HG02763 (cell line): Measurements from ENCODE around the gene SERINC2.
"Not testable (repeated sequence)": the region's sequence is repeated elsewhere in the genome, so short reads cannot be mapped to it uniquely, and the experiment has no call there.

Experiments used
- ATAC-seq: cut with Tn5 transposase; IDR thresholded peaks from one replicate; pipeline ENCODE4 v1.9.1; 2021; ENCODE audit warnings: mild to moderate bottlenecking, moderate library complexity; ENCODE audit not compliant: unreplicated experiment

Gene SERINC2

DNA sequence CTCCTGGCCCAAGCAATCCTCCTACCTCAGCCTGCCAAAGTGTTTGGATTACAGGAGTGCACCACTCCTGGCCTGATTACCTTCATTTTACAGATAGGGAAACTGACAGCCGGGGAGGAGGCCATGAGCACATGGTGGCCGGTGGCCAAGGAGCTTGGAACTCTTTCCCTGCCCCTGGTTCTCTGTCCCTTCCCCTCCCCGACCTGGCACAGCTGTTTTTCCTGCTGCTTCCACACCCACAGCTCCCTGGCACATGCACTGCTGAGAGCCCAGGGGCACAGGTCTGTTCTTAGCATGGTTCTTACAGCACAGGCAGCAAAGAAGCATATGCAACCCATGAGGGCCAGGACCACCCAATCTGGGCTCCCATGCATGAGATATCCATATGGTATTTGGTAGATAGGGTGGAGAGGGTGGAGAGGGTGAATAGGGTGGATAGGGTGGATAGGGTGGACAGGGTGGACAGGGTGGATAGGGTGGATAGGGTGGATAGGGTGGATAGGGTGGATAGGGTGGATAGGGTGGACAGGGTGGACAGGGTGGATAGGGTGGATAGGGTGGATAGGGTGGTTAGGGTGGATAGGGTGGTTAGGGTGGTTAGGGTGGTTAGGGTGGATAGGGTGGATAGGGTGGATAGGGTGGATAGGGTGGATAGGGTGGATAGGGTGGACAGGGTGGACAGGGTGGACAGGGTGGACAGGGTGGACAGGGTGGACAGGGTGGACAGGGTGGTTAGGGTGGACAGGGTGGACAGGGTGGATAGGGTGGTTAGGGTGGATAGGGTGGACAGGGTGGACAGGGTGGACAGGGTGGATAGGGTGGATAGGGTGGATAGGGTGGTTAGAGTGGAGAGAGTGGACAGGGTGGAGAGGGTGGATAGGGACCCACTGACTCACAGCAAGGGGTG is 18.6 kb downstream of the SERINC2 start:
- not testable (repeated sequence) for ATAC-seq

GRCh38 chr1:31432592-31433395 is 19.8 kb downstream of the SERINC2 start:
- no peak for ATAC-seq

- ATAC-seq = no peak
These were observed 20.4 kb downstream of the SERINC2 start for GRCh38 chr1:31433396-31433930.

GRCh38 chr1:31434101-31434871 is 21.3 kb downstream of the SERINC2 start:
- no peak for ATAC-seq

- no peak for ATAC-seq
These were observed 22.0 kb downstream of the SERINC2 start for GRCh38 chr1:31434979-31435378.

- no peak for ATAC-seq
These were observed 22.7 kb downstream of the SERINC2 start for GRCh38 chr1:31435471-31436409.

DNA sequence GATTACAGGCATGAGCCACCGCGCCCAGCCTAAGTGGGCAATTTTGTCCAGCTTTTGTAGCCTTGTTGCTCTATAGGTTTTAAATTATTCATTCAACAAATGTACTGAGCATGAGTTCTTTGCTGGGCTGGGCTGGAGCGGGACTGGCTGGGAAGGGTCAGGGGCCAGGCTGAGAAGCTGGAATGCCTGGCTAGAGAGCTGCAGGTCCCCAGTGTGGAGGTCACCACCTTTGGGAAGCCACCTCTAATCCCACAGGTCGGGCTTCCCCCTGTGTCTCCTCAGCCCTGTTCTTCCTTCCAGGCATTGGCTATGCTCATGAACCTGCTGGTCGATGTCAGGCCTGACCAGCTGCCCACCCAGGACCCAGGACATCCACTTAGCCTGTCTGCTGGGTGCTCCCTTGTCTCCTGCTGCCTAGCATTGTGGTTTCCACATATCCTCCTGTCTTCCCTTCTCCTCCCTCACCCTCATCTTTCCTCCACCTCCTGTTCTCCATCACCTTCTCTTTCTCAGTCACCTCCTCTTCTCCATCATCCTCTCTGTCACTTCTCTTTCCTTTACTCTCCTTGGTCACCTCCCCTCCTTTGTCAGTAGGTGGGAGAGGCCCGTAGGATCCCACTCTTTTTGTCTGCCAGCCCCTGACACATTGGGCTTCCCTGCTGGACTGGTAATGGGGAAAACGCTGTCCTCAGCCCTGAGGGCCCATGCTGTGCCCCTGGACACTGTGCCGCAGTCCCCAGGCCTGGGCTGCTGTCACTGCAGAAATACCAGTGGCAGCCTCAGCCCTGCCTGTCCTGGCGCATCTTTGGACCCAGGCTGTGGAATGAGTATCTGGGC is 23.8 kb downstream of the SERINC2 start:
- no peak for ATAC-seq

DNA sequence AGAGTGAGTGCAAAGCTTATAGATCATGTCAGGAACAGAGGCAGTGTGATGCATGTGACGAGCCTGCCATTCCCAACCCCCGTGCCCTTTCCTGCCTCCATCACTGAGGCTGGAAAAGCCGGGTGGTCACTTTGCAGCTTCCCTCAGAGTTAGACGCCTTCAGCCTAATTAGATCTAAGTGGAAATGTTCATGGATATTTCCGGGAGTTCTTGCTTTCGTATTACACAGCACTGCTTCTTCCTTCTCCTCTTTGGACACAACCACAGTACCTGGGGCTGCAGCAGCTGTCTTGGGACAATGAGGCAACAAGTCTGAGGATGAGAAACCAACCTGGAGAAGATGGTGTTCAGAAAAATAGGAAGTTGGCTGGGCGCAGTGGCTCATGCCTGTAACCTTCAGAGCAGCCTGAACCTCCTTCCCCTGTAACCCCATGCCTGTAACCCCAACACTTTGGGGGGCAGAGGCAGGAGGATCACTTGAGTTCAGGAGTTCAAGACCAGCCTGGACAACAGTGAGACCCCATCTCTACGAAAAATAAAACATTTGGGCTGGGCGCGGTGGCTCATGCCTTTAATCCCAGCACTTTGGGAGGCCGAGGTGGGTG is 24.5 kb downstream of the SERINC2 start:
- ATAC-seq = no peak

GRCh38 chr1:31439276-31439675 is 26.3 kb downstream of the SERINC2 start:
- no peak for ATAC-seq

DNA sequence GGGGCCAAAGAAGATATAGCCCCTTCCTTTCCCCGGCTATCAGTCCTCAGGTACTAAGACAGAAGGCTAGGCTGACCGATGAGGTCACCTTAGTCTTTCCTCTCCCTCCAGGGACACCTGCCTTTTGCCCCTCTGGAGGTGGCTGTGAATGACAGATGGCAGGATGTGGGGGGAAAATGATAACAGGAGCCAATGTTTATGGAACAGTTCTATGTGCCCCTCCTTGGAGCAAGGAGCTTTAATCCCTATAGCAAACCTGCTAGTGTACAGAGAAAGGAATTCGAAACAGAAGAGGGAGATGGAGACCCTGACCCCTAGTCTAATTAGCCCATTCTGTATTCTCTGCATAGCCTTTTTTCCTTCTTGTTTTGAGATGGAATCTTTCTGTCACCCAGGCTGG is 28.1 kb downstream of the SERINC2 start:
- ATAC-seq = no peak

DNA sequence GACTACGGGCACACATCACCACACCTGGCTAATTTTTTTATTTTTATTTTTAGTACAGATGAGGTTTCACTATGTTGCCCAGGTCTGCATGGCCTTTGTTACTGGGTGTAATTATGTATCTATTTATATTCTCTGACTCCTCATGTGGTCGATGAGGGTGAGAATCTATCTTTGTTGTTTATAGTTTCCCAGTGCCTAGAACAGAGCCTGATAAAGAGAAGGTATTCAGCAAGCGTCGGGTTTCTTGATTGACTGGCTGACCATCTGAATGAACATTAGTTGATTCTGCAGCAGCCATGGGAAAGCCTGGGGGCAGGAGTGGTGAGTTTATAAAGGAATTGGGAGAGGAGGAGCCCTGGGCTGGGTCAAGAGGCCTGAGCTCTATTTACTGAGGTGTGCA is 28.5 kb downstream of the SERINC2 start:
- no peak for ATAC-seq

DNA sequence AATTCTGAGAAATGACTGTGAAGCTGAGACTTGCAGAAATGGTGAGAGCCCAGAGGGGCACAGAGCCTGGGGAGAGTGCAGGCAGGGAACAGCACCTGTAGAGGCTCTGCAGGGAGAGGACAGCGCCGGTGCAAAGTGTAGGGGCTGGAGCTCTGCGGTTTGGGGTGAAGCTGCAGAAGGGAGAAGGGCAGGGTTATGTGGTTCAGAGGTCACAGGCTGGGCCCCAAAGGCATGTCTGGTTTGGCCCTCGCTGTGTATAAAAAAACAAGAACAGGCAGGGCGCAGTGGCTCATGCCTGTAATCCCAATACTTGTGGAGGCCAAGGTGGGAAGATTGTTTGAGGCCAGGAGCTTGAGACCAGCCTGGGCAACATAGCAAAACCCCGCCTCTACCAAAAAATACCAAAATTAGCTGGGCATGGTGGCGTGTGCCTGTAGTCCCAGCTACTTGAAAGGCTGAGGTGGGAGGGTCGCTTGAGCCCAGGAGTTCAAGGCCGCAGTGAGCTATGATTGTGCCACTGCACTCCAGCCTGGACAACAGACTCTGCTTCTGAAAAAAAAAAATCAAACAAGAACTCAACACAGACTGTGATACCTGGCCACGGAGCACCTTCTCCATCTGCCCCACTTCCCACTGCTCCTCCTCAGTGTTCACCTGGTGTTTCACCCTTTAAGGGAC is 29.1 kb downstream of the SERINC2 start:
- no peak for ATAC-seq

DNA sequence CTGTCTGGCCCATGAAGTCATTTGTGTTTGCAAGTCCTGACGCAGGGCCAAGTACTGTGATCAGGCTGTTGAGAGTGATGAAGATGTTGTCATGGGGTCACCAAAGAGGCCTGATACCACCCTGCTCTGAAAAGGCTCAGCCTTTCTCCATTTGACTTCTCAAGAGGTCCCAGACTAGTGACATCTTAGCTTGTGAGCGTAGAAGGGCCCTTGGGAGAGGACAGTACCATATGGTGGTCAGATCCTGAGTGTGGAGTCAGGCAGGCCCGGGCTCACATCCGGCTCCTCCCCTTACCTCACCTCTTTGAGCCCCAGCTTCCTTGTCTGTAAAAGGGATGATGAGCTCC is 29.6 kb downstream of the SERINC2 start:
- ATAC-seq = no peak

DNA sequence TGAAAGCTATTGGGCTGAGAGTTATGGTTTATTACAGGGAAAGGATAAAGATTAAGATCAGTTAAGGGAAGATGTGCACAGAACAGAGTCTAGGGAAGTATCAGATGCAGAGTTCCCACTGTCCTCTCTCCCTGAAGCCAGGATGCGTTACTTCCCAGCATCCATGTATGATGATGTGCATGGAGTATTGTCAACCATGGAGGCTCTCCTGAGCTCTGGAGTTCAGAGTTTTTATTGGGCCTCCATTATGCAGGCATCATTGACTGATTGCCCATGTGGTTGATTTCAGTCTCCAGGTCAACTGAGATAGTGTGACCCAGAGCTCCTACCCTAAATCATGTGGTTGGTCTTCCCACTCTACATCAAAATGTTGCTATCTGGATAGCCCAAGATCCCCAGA is 30.7 kb downstream of the SERINC2 start:
- no peak for ATAC-seq

GRCh38 chr1:31444725-31445448 is 31.9 kb downstream of the SERINC2 start:
- ATAC-seq = no peak

GRCh38 chr1:31445951-31446350 is 32.9 kb downstream of the SERINC2 start:
- no peak for ATAC-seq

GRCh38 chr1:31447210-31447609 is 34.2 kb downstream of the SERINC2 start:
- no peak for ATAC-seq
